HG02798 (cell line): ENCODE data around the gene PAH.

ENCODE experiments used
- ATAC-seq: cut with Tn5 transposase; IDR thresholded peaks from one replicate; pipeline ENCODE4 v1.9.1; 2021; ENCODE audit warnings: mild to moderate bottlenecking; ENCODE audit not compliant: unreplicated experiment, poor library complexity

The PAH gene

GRCh38 chr12:102950950-102951619, 34.0 kb upstream of the PAH start:
- no peak for ATAC-seq

DNA sequence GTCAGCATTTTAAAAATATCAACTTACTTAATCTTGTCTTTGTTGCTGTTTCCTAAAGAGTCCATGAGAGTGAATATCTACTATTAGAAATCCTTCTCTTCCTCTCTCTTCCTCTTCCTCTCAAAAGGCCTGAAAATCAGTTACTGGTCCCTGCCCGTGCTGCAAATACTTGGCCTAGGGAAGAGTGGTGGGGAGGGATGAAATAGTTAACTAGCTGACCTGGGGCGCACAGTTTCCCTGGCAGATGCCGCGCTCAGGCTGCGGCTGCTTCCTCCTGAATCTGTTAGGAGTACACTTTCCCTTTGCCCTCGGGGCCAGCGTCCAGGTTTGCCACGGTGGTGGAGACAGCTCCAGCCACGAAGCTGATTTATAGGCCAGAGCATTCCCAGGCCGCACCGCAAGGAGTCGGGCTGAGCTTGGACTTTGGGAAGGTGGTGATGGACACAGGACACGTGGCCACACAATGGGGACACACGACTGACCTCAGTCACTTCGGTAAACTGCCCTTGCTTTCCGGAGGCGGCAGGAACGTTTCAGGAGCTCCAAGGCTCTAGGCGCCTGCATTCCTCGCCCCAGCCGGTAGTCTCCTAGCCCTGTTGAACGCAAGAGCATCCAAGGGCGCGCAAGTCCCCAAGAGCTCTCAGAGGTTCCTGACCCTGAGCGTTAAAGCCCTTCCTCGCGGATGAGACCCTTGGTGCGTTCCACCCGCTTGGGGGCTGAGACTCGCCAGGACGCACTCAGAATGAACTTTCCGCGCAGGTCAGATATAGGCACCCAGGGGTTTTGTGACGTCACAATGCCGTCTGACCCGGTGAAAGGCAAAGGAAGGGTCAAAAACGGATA, 33.3 kb upstream of the PAH start:
- no peak for ATAC-seq

DNA sequence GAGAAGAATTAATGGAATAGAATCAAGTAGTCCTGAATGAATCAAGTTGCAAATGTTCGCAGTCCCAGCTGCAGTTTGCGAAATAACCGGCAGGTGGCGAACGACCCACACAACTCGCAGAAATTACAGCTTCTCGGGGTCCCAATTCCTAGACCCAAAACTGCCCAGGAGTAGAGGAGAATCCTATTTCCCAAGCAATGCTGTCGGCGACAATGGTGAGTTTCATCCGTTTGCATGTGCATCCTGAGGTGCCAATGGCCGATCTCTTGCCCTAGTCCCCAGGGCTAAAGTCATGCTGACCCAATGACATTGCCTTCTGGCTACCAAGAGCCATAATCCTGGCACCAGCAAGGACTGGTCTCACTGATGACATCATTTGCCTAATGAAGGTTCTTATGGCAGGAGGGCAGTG, 31.9 kb upstream of the PAH start:
- ATAC-seq, result no peak

GRCh38 chr12:102946042-102946441, 29.0 kb upstream of the PAH start:
- no peak for ATAC-seq

DNA sequence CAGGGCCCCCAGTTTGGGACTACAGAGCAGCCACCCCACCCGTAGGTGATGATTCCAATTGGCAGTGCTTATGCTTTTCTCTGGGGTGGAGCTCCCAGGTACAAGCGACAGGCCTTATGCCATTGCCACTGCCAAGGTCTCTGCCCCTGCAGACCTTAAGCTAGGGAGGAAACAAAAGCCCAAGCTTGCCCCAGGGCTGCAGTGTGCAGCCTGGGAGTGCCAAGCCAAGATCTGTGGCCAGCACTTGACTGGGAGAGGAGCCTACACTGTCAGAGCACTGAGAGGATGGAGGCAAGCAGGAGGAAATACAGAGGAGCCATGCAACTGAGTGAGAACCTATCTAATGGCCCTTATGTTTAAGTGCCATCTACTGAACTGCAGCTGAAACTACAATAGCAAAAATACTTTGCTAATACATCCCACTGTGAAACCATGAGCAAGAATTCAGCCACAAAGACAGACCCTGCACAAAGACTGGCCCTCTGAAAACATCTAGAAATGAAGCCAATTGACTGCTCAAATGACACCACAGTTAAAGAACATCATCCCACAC, 22.7 kb upstream of the PAH start:
- no peak for ATAC-seq

- ATAC-seq, result no peak
These were observed 22.0 kb upstream of the PAH start for GRCh38 chr12:102939059-102939458.

DNA sequence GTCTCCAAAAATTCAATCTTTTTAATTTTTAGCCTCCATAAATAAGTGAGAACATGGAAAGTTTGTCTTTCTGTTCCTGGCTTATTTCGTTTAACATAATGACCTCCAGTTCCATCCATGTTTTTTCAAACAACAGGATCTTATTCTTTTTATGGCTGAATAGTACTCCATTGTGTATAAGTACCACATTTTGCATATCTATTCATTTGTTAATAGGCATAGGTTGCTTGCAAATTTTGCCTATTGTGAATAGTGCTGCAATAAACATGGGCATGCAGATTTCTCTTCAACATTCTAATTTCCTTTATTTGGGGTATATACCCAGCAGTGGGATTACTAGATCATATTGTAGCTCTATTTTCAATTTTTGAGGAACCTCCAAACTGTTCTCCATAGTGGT, 16.1 kb upstream of the PAH start:
- ATAC-seq, result no peak

- ATAC-seq, result no peak
These were observed 10.2 kb upstream of the PAH start for GRCh38 chr12:102927220-102927619.

- ATAC-seq, result no peak
These were observed 4.2 kb upstream of the PAH start for GRCh38 chr12:102921240-102921639.

DNA sequence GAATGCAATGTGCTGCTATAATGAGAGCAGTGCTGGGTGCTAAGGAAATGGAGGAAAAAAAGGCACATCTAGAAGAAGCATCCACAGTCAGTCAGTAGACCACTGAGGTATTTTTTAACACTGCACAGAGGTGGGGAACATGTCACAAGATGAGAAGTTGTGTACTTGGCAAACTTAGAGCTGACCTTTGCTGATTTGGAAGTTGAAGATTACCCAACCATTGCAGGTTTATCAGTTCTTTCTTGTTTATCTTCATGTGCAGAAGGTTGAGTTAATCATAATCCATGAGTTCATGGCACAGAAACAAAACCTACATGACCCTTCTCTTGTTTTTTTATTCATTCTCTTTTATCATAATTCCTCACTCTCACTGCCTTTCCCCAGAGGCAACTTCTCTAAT, 3.2 kb upstream of the PAH start:
- ATAC-seq, result no peak

DNA sequence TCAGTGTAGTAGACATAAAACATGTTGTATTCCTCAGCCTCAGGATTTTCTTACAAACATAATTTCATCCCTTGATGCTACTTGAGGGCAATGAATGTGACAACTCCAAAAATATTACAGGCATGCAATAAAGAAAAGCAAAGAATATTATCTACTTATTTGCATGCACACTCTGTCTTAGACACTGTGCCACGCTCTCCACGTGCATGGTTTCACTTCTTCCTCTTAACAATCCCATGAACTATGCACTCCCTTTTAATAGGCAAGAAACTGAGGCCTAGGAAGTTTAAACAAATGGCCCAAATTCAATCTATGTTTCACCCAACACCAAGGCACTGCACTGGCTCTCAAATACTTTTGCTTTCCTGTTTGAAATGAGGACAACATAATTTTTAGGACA, 1.8 kb upstream of the PAH start:
- ATAC-seq, result no peak

- ATAC-seq, result no peak
These were observed 605 bp downstream of the PAH start for GRCh38 chr12:102916252-102917025.

- ATAC-seq, result no peak
These were observed 3.4 kb downstream of the PAH start for GRCh38 chr12:102913453-102914226.

- no peak for ATAC-seq
These were observed 4.8 kb downstream of the PAH start for GRCh38 chr12:102912258-102912657.

DNA sequence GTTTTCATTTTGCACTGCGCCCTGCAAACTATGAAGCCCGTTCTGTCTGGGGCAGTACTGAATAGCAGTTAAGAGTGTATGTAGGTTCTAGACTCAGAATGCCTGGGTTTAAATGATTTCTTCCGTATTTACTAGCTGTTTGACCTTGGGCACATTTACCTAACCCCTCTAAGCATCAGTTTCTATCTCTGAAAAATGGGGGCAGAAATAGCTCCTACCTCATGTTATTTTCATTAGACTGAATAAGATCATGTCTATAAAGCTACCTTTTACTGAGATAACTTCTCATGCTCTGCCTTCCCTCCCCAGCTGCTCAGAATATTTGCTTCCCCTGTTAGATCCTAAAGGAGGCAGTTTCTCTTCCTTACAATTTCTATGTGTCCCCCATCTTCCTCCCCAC, 5.7 kb downstream of the PAH start:
- no peak for ATAC-seq

DNA sequence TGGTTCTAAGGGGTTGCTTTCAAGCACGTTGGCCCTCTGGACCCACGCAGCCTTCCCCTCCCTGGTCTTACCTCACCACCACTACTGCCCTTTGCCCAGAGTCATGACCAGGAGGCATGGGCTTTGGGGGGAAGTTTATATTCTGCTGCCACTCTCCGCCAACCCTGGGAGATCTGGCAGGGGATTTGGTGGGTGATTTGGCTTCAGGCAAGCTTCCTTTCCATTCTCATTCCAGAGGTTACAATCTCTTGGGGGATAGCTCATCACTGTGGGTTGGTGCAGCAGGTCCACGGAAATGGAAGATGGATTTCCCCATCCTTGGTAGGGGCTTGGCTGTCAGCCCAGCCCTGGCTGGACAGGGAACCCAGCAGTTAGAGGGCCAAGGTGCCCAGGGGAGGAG, 6.3 kb downstream of the PAH start:
- ATAC-seq, result no peak

- ATAC-seq, result no peak
These were observed 6.9 kb downstream of the PAH start for GRCh38 chr12:102910137-102910536.

DNA sequence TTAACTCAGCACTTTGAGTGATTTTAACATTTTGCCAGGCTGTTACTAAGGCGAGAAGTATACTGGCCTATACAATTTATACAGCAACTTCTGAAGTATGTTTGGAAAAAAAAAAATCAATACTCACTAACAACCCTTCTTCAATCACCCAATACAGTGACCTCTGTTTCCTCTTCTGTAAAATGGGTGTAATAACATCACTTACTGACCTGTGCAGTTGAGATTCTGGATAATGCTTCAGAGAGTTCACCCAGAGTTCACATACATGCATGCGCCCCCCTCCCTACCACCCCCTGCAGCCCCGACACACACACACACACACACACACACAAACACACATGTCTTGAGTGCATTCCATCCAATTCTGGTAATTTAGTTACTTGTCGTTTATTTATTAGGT, 9.1 kb downstream of the PAH start:
- no peak for ATAC-seq

DNA sequence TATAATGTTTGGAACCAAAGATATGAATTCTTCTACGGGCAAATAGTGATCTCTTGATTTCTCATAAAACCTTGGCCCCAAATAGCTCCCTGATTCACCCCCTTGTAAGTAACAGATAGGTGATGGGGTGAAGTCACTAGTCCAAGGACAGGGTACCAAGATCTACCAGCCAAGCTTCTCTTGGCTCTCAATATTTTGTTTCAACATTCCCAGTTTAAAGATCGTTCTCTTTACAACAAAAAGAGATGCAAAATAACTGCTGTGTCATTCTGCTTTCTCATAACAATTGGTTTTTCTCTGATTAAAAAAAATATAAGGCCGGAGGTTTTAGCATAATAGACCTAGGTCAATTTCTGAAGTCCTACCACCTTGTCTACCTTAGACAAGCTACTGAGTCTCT, 11.8 kb downstream of the PAH start:
- ATAC-seq, result no peak

DNA sequence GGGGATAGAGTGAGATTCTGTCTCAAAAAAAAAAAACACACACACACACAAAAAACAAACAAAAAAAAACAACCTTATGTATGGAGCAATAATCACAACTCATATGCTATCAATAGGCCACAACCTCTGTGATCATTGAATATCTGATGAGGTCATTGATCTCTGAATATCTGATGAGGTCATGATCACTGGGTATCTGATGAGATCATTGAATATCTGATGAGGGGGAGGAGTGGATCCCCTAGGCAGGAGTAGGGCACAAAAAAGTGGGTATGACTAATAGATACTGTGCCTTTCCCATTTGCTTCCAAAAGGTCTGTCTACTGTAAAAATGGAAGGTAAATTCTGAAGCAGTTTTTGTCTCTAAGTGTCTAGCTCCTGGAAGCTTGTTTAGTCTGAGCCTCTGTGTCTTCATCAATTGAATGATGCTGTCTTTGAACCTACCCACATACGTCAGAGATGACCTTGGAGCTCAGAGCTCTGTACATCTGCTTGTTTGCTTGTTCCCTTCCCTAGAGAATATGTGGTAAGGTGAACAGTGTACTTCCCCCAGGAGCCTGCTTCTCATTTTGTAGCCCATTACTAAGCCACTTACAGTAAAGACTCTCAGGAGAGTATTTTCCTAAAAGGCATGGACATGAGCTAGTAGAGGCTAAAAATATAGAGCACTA, 13.6 kb downstream of the PAH start:
- ATAC-seq, result no peak
